Neural cell (in vitro differentiated cells): ENCODE measurements around the gene PTGS2.

ENCODE experiments used
- MXI1 ChIP-seq: fragments of 450-650 bp; conservative IDR thresholded peaks from 2 replicates; pipeline ENCODE4 v1.6.1; 2014; ENCODE audit warnings: antibody characterized with exemption, mild to moderate bottlenecking; ENCODE audit not compliant: poor library complexity, severe bottlenecking
- RAD21 ChIP-seq: fragments of 450-650 bp; conservative IDR thresholded peaks from 2 replicates; pipeline ENCODE4 v1.6.1; 2014; ENCODE audit warnings: antibody characterized with exemption, mild to moderate bottlenecking, moderate library complexity
- SMC3 ChIP-seq: fragments of 450-650 bp; conservative IDR thresholded peaks from 2 replicates; pipeline ENCODE4 v1.6.1; 2014; ENCODE audit warnings: antibody characterized with exemption, mild to moderate bottlenecking, moderate library complexity; ENCODE audit not compliant: poor library complexity
- TF ChIP-seq, protein P1 (sequence below): IDR thresholded peaks from 2 replicates; pipeline ENCODE4 v1.6.1; 2012; ENCODE audit warnings: borderline replicate concordance
- TF ChIP-seq, protein P2 (sequence below): fragments of 450-650 bp; IDR thresholded peaks from 2 replicates; pipeline ENCODE4 v1.5.1; 2014; ENCODE audit warnings: antibody characterized with exemption, mild to moderate bottlenecking, moderate library complexity; ENCODE audit not compliant: poor library complexity, severe bottlenecking

DNA sequence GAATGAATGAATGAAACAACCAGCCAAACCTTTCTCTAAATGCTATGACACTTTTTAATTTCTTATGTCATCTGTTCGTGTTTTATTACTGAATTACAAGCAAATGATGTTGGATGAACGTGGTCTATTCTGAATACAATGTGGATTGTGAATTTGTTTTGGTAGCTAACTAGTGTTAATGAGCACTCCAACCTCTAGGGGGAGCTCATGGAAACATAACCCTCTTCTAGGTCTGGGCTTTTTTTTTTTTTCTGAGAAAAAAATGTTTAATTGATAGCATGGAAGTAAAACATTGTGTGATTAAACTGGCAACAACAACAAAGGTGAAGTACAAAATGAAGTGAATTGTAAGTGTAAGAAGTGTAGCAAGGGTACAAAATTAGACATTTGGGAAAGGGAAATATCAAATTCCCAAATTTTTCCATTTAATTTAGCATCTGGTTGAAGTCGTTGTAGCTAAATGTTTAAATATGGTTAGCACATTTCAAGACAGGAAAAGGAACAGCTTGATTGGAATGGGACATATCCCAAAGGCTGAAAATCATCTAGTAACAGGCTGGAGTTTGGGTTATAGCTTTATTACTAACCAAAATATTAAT is 42.6 kb upstream of the PTGS2 start:
- no peak for TF ChIP-seq SMC3
- TF ChIP-seq, protein P1, sequence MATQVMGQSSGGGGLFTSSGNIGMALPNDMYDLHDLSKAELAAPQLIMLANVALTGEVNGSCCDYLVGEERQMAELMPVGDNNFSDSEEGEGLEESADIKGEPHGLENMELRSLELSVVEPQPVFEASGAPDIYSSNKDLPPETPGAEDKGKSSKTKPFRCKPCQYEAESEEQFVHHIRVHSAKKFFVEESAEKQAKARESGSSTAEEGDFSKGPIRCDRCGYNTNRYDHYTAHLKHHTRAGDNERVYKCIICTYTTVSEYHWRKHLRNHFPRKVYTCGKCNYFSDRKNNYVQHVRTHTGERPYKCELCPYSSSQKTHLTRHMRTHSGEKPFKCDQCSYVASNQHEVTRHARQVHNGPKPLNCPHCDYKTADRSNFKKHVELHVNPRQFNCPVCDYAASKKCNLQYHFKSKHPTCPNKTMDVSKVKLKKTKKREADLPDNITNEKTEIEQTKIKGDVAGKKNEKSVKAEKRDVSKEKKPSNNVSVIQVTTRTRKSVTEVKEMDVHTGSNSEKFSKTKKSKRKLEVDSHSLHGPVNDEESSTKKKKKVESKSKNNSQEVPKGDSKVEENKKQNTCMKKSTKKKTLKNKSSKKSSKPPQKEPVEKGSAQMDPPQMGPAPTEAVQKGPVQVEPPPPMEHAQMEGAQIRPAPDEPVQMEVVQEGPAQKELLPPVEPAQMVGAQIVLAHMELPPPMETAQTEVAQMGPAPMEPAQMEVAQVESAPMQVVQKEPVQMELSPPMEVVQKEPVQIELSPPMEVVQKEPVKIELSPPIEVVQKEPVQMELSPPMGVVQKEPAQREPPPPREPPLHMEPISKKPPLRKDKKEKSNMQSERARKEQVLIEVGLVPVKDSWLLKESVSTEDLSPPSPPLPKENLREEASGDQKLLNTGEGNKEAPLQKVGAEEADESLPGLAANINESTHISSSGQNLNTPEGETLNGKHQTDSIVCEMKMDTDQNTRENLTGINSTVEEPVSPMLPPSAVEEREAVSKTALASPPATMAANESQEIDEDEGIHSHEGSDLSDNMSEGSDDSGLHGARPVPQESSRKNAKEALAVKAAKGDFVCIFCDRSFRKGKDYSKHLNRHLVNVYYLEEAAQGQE: no peak
- TF ChIP-seq, protein P2, sequence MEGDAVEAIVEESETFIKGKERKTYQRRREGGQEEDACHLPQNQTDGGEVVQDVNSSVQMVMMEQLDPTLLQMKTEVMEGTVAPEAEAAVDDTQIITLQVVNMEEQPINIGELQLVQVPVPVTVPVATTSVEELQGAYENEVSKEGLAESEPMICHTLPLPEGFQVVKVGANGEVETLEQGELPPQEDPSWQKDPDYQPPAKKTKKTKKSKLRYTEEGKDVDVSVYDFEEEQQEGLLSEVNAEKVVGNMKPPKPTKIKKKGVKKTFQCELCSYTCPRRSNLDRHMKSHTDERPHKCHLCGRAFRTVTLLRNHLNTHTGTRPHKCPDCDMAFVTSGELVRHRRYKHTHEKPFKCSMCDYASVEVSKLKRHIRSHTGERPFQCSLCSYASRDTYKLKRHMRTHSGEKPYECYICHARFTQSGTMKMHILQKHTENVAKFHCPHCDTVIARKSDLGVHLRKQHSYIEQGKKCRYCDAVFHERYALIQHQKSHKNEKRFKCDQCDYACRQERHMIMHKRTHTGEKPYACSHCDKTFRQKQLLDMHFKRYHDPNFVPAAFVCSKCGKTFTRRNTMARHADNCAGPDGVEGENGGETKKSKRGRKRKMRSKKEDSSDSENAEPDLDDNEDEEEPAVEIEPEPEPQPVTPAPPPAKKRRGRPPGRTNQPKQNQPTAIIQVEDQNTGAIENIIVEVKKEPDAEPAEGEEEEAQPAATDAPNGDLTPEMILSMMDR: no peak
- no peak for TF ChIP-seq MXI1
- no peak for TF ChIP-seq RAD21
